IPS-18c (cell line): ENCODE results near the gene SERPINA6.
"Not testable (repeated sequence)": the region's sequence is repeated elsewhere in the genome, so short reads cannot be mapped to it uniquely, and the experiment has no call there.

Experiments used
- H3K4me3 ChIP-seq: 2 replicates; pipeline ENCODE4 v1.7.0; 2013; ENCODE audit warnings: low read depth, mild to moderate bottlenecking, low read length, moderate library complexity; ENCODE audit not compliant: insufficient read depth
- H3K9me3 ChIP-seq: one replicate; pipeline ENCODE4 v1.6.1; 2013; ENCODE audit warnings: mild to moderate bottlenecking, low read length, moderate library complexity; ENCODE audit not compliant: control insufficient read depth, insufficient read depth

Gene SERPINA6

GRCh38 chr14:94322648-94323570 lies at the start of gene SERPINA6:
TSS of gene SERPINA6 (minus strand) at chr14:94323336. CDS start at chr14:94314648, 8,688 bp downstream.
- no peak within 1 kb of the TSS for H3K4me3 ChIP-seq
- H3K9me3 ChIP-seq = no peaks in the 10 kb centered on the region

- Histone ChIP-seq H3K9me3 (no peaks in the 10 kb centered on the region), H3K4me3 (no peak overlapping the region)
Observed at GRCh38 chr14:94372021-94372605, 49.0 kb upstream of the SERPINA6 start.

- H3K4me3 ChIP-seq = no peak overlapping the region
- no peaks in the 10 kb centered on the region for H3K9me3 ChIP-seq
Observed at GRCh38 chr14:94370524-94370910, 47.4 kb upstream of the SERPINA6 start.

- H3K4me3 ChIP-seq, H3K9me3 ChIP-seq: not testable (repeated sequence)
Observed at GRCh38 chr14:94369766-94370523, 46.8 kb upstream of the SERPINA6 start.

DNA sequence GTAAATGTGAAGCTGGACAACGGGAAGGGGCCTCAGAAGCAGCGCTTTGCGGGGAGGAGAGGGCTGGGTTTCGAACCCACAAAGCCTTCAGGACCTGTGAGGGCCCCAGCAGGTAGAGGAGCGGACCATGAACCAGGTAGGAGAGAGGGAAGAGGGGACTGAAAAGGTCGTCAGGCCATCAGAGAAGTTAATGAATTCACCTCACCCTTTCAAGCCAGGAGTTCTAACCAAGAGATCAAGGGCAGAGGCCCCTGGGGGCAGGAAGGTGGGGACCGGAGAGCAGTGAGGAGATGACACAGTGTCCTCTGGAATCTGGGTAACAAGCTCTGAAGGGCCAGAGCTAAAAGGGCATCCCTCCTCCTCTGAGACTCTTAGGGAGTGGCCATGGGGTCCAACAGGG lies 45.8 kb upstream of the SERPINA6 start:
- no peaks in the 10 kb centered on the region for H3K9me3 ChIP-seq
- no peak overlapping the region for H3K4me3 ChIP-seq

DNA sequence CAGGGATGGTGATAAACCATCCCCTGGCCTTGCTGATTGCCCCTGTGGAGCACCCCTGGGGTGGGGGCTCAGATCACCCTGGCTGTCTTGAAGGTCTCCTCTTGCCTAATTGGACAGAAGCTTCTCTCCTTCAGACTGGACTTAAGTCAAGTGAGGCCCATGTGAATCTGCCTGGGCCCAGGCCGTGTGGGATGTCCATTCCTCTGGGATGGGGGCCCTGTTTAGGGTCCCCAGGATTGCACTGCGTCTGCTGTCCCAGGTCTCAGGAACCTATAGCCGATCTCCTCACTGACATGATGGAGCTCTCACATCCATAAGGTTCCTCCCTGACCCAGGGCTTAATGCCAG lies 45.1 kb upstream of the SERPINA6 start:
- H3K9me3 ChIP-seq = no peaks in the 10 kb centered on the region
- no peak overlapping the region for H3K4me3 ChIP-seq

DNA sequence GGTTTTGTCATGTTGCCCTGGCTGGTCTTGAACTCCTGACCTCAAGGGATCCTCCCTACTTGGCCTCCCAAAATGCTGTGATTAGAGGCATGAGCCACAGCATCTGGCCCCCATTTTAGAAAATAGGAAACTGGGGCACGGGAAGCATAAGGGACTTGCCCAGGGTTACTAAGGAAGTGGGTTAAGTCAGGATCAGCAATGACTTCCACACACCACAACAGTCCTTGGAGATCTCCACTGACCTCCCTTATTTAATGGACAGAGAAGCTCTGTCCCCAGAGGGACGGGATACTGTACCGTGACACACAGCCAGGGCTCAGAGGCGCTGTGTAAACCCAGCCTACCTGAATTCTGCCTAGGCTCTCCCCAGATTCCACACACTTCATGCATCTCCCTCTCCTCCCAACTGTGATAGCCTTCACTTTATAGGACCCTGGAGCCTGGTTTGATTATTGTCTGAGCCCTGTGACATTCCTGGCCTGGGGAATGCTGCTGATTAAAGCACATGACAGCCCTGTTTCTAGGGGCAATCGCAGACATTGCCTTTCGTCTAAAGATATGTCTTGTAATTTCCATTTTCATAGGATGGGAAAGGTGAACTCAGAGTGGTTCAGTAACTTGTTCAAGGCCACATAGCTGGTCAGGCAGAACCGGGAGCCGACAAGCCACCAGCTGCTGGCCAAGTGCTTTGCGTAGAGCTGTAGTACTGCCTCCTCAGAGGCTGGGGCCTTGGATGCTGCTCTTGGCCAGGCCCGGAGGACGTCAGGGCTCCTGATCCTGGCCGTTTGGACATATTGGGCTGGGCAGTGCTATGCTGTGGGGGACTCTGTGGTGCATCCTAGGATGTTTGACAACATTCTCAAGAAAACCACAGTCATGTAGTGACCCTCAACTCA lies 44.5 kb upstream of the SERPINA6 start:
- H3K4me3 ChIP-seq = no peak overlapping the region
- H3K9me3 ChIP-seq = no peaks in the 10 kb centered on the region

GRCh38 chr14:94366146-94366915 lies 43.2 kb upstream of the SERPINA6 start, which contains the start of gene SERPINA2:
TSS of gene SERPINA2 (minus strand) at chr14:94366698.
- Histone ChIP-seq H3K9me3 (no peaks in the 10 kb centered on the region), H3K4me3 (no peak within 1 kb of the TSS)

DNA sequence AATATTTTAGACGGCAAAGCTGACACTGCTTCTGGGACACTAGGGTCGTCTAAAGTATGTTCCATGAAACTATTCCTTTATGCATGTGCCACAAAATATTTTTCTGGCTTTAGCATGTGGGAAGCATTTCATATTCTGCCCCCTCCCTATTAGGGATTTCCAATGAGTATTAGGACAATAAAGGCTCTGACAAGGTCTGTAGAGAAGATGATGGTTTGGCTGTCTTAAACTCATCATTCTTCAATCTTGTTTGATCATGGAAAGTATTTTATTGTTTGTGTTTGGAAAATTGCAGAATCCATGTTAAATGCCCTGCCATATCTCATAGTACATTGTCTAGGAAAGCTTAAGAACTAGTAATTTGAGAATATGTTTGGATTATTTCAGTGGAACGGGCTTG lies 42.5 kb upstream of the SERPINA6 start:
- H3K4me3 ChIP-seq = no peak overlapping the region
- no peaks in the 10 kb centered on the region for H3K9me3 ChIP-seq

DNA sequence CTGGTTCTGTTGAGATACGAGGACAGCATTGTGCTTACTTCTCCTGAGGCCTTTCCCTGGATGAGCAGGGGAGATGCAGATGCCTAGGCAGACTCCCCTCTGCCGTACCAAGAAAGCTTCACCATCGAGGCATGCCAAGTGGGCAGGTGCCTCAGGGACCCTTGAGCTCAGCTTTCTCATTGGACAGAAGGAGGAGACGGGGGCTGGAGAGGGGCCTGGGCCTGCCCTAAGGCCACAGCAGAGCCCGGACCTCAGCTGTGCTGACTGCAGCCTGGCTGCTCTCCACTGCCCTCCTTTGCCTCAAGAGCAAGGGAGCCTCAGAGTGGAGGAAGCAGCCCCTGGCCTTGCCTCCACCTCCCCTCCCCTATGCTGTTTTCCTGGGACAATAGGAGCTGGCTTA lies 41.8 kb upstream of the SERPINA6 start:
- Histone ChIP-seq H3K4me3 (no peak overlapping the region), H3K9me3 (no peaks in the 10 kb centered on the region)

- Histone ChIP-seq H3K9me3 (no peaks in the 10 kb centered on the region), H3K4me3 (no peak overlapping the region)
Observed at GRCh38 chr14:94364037-94364436, 40.9 kb upstream of the SERPINA6 start.

- H3K9me3 ChIP-seq = no peaks in the 10 kb centered on the region
- H3K4me3 ChIP-seq = no peak overlapping the region
Observed at GRCh38 chr14:94363151-94363624, 40.1 kb upstream of the SERPINA6 start.

GRCh38 chr14:94362614-94363133 lies 39.5 kb upstream of the SERPINA6 start:
- no peaks in the 10 kb centered on the region for H3K9me3 ChIP-seq

GRCh38 chr14:94361682-94362081 lies 38.5 kb upstream of the SERPINA6 start:
- no peaks in the 10 kb centered on the region for H3K9me3 ChIP-seq

More at GRCh38 chr14:94362614-94363133, 39.5 kb upstream of the SERPINA6 start:
- H3K4me3 ChIP-seq = no peak overlapping the region

DNA sequence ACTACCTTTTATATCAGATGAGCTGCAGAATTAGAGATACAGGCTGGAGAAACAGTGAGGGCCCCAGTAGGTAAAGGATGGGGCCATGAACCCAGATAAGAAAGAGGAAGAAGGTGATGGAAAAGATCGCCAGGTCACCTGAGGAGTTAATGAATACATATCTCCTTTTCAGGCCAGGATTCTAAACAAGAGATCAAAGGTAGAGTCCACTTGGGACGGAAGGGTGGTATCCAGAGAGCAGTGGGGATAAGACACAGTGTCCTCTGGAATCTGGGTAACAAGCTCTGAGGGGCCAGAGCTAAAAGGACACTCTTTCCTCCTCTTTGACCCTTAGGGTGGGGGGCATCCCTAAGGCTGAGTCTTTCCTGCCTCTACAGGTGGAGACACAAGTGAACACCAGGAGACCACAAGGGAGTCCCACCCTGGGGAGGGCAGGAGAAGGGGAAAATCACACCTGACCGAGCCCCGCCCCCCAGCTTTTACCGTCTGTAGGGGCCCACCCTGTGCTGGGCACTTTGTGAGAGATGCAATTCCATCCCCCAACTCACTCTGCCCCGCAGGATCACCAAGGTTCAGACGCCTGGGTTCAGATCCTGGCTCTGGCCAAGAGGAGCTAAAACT lies 37.9 kb upstream of the SERPINA6 start:
- H3K9me3 ChIP-seq = no peaks in the 10 kb centered on the region
- H3K4me3 ChIP-seq = no peak overlapping the region

More at GRCh38 chr14:94361682-94362081, 38.5 kb upstream of the SERPINA6 start:
- H3K4me3 ChIP-seq = no peak overlapping the region
